ENCODE results near the gene NFIA. TPM values are rescaled to one million over a fixed set of nuclear protein-coding genes. Genes with fewer than 3 reads are reported as not detected.

NFIA gene
- total and polyA plus RNA-seq, 2 donors (not counting 1 experiment from before 2014, with no cell fraction given) = 0.28 to 0.54 TPM

- H3K4me2 ChIP-seq (replicated peaks; ENCODE audit: low read depth, low read length, poor library complexity, severe bottlenecking) = no peak overlapping the region
- intact Hi-C loops (cut with micrococcal nuclease) = no loop called here
- Mint-ChIP-seq H3K4me3 (no peak overlapping the region), H3K4me1 (no peaks in the 10 kb centered on the region), H3K27me3 (peaks cover 4% of the 10 kb centered on the region), H3K9me3 (ENCODE audit: insufficient read depth) (no peaks in the 10 kb centered on the region), H3K27ac (no peak overlapping the region)
- H4K20me1 ChIP-seq (ENCODE audit: control insufficient read depth, insufficient read depth, low read length, poor library complexity, severe bottlenecking) = no peaks in the 10 kb centered on the region
- no peak overlapping the region for H2AFZ ChIP-seq (ENCODE audit: insufficient read depth, low read depth, low read length, poor library complexity, severe bottlenecking)
- no peaks in the 10 kb centered on the region for H3K4me1 ChIP-seq (ENCODE audit: control insufficient read depth in 2 of 2, insufficient read depth in 2 of 2, low read length in 2 of 2)
- DNase-seq (no peak), ATAC-seq (ENCODE audit: low read depth) (no peak)
- no peak overlapping the region for H3K9ac ChIP-seq (ENCODE audit: low read length)
- POLR2A ChIA-PET = no interaction called here
- 80% methylated on average over 1 of the region's 4 CpGs for WGBS (ENCODE audit: insufficient coverage)
- H3K36me3 ChIP-seq (replicated peaks in 1 of 2; ENCODE audit: control extremely low read depth in 1 of 2, control insufficient read depth in 1 of 2, extremely low read depth in 1 of 2, insufficient read depth in 2 of 2, low read length in 1 of 2) = no peaks in the 10 kb centered on the region
- no peaks in the 10 kb centered on the region for H3K79me2 ChIP-seq (ENCODE audit: control insufficient read depth, insufficient read depth, low read length)
- H3K4me3 ChIP-seq (ENCODE audit: control extremely low read depth in 1 of 5, extremely low read depth in 1 of 5, insufficient read depth in 1 of 5, low read depth in 2 of 5, low read length in 4 of 5) = no peak overlapping the region
- no peak for TF ChIP-seq CTCF (IDR thresholded peaks at IDR 0.05)
- no peak for TF ChIP-seq EZH2 (IDR thresholded peaks at IDR 0.05; ENCODE audit: borderline replicate concordance, insufficient read depth, low read depth, low read length, poor library complexity, severe bottlenecking)
- H3K9me3 ChIP-seq (ENCODE audit: control extremely low read depth in 1 of 3, control insufficient read depth in 2 of 3, insufficient read depth in 1 of 3, low read length in 2 of 3) = no peaks in the 10 kb centered on the region
- no peak overlapping the region for H3K27ac ChIP-seq (ENCODE audit: low read length in 2 of 2)
- CTCF ChIA-PET = interaction anchor here (0.6 to 2.4 kb wide), 3 partner anchors 8 to 20 kb away, joined by 3 to 14 read pairs (median 3); no protein-coding TSS in a partner anchor
- no peaks in the 10 kb centered on the region for H3K27me3 ChIP-seq (replicated peaks in 1 of 4; ENCODE audit: control extremely low read depth in 1 of 4, control insufficient read depth in 3 of 4, insufficient read depth in 4 of 4, low read length in 3 of 4)
These were observed 12.3 kb upstream of the NFIA start for GRCh38 chr1:61070054-61070453.

- Histone ChIP-seq H3K9me3 (ENCODE audit: control extremely low read depth in 1 of 3, control insufficient read depth in 2 of 3, insufficient read depth in 1 of 3, low read length in 2 of 3) (no peaks in the 10 kb centered on the region), H3K4me3 (ENCODE audit: control extremely low read depth in 1 of 5, extremely low read depth in 1 of 5, insufficient read depth in 1 of 5, low read depth in 2 of 5, low read length in 4 of 5) (no peak overlapping the region), H3K4me1 (ENCODE audit: control insufficient read depth in 2 of 2, insufficient read depth in 2 of 2, low read length in 2 of 2) (peaks cover 2 to 3% of the 10 kb centered on the region in 2 donors), H4K20me1 (ENCODE audit: control insufficient read depth, insufficient read depth, low read length, poor library complexity, severe bottlenecking) (no peaks in the 10 kb centered on the region), H3K79me2 (ENCODE audit: control insufficient read depth, insufficient read depth, low read length) (no peaks in the 10 kb centered on the region), H3K36me3 (replicated peaks in 1 of 2; ENCODE audit: control extremely low read depth in 1 of 2, control insufficient read depth in 1 of 2, extremely low read depth in 1 of 2, insufficient read depth in 2 of 2, low read length in 1 of 2) (no peaks in the 10 kb centered on the region), H2AFZ (ENCODE audit: insufficient read depth, low read depth, low read length, poor library complexity, severe bottlenecking) (no peak overlapping the region), H3K27ac (ENCODE audit: low read length in 2 of 2) (no peak overlapping the region), H3K9ac (ENCODE audit: low read length) (no peak overlapping the region), H3K4me2 (replicated peaks; ENCODE audit: low read depth, low read length, poor library complexity, severe bottlenecking) (no peak overlapping the region), H3K27me3 (replicated peaks in 1 of 4; ENCODE audit: control extremely low read depth in 1 of 4, control insufficient read depth in 3 of 4, insufficient read depth in 4 of 4, low read length in 3 of 4) (no peaks in the 10 kb centered on the region)
- intact Hi-C loops (cut with micrococcal nuclease) = no loop called here
- TF ChIP-seq CTCF (IDR thresholded peaks at IDR 0.05) (peak; percentile 16), EZH2 (IDR thresholded peaks at IDR 0.05; ENCODE audit: borderline replicate concordance, insufficient read depth, low read depth, low read length, poor library complexity, severe bottlenecking) (no peak)
- DNase-seq = no peak
- H3K9me3 Mint-ChIP-seq (ENCODE audit: insufficient read depth) = no peaks in the 10 kb centered on the region
- no peak for ATAC-seq (ENCODE audit: low read depth)
- WGBS (ENCODE audit: insufficient coverage) = no CpG with 5 or more reads among the region's 6 CpGs
- ChIA-PET POLR2A (no interaction called here), CTCF (interaction anchor here (1.1 to 2.4 kb wide), 2 partner anchors 21 kb away, joined by 6 to 14 read pairs; no protein-coding TSS in a partner anchor)
- H3K4me1 Mint-ChIP-seq = peaks cover 5% of the 10 kb centered on the region
- no peak overlapping the region for H3K27ac Mint-ChIP-seq
- no peak overlapping the region for H3K4me3 Mint-ChIP-seq
- H3K27me3 Mint-ChIP-seq = no peaks in the 10 kb centered on the region
These were observed 10.9 kb upstream of the NFIA start for GRCh38 chr1:61071205-61072130.

All from B cell (primary cell).